PFSK-1 (cell line): ENCODE data around the gene SLC8A1.

ENCODE experiments used
- FOXP2 ChIP-seq: optimal IDR thresholded peaks from 2 replicates; pipeline ENCODE3; 2011; ENCODE audit warnings: borderline replicate concordance, control low read depth, inconsistent platforms; ENCODE audit not compliant: insufficient read depth; ENCODE audit errors: extremely low read length, extremely low read depth
- POLR2AphosphoS5 ChIP-seq: IDR thresholded peaks from 2 replicates; pipeline ENCODE4 v1.6.1; 2012; ENCODE audit warnings: low read depth, mild to moderate bottlenecking, control low read depth, low read length, moderate library complexity
- SIN3A ChIP-seq: IDR thresholded peaks from 2 replicates; pipeline ENCODE4 v1.6.1; 2012; ENCODE audit warnings: mild to moderate bottlenecking, low read length, moderate library complexity, borderline replicate concordance; ENCODE audit not compliant: insufficient read depth
- TAF1 ChIP-seq: IDR thresholded peaks from 2 replicates; pipeline ENCODE4 v1.6.1; 2012; ENCODE audit warnings: low read length, control low read depth, borderline replicate concordance; ENCODE audit not compliant: insufficient read depth
- TF ChIP-seq, protein P1 (sequence below), 2 experiments: IDR thresholded peaks; 2 replicates each; pipeline versions ENCODE4 v1.6.1 to v1.8.0; 2011 to 2012; ENCODE audit warnings: low read depth in 2 of 2, low read length in 2 of 2, control low read depth in 1 of 2, inconsistent platforms in 1 of 2, mild to moderate bottlenecking in 1 of 2, moderate library complexity in 1 of 2; ENCODE audit not compliant: insufficient read depth in 1 of 2

Gene SLC8A1

DNA sequence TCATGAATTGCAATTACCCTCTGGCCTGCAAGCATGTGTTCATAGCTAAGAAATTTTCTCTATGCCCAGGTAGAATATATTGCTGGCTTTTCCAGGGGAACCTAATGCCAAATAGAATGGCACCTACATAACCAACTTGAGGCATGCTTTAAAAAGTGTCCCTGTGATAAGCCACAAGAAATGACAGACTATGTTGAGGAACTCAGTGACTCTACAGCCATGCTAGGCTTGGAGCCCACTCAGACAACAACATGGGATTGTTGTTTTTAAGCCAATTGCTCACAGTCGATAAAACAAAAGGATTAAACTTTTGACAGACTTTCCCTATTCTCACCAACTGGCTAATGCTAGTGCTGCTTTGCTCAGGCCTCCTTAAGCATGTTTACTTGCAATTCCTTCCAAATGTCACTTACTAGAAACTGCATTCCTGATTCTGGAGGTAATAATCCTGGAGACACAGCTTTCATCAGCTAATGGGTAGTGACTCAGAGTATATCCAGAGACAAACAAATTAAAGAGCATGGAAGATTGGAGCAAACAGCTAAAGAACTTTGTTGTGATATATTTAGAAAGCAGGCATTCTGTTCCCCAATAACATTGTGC lies 249.0 kb downstream of the SLC8A1 start:
- TF ChIP-seq SIN3A (no peak), TAF1 (no peak), FOXP2 (no peak), POLR2AphosphoS5 (no peak)
- TF ChIP-seq, protein P1, sequence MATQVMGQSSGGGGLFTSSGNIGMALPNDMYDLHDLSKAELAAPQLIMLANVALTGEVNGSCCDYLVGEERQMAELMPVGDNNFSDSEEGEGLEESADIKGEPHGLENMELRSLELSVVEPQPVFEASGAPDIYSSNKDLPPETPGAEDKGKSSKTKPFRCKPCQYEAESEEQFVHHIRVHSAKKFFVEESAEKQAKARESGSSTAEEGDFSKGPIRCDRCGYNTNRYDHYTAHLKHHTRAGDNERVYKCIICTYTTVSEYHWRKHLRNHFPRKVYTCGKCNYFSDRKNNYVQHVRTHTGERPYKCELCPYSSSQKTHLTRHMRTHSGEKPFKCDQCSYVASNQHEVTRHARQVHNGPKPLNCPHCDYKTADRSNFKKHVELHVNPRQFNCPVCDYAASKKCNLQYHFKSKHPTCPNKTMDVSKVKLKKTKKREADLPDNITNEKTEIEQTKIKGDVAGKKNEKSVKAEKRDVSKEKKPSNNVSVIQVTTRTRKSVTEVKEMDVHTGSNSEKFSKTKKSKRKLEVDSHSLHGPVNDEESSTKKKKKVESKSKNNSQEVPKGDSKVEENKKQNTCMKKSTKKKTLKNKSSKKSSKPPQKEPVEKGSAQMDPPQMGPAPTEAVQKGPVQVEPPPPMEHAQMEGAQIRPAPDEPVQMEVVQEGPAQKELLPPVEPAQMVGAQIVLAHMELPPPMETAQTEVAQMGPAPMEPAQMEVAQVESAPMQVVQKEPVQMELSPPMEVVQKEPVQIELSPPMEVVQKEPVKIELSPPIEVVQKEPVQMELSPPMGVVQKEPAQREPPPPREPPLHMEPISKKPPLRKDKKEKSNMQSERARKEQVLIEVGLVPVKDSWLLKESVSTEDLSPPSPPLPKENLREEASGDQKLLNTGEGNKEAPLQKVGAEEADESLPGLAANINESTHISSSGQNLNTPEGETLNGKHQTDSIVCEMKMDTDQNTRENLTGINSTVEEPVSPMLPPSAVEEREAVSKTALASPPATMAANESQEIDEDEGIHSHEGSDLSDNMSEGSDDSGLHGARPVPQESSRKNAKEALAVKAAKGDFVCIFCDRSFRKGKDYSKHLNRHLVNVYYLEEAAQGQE (IDR thresholded peaks at IDR 0.05; ENCODE audit: insufficient read depth in 1 of 2, low read depth in 2 of 2, low read length in 2 of 2), result no peak

DNA sequence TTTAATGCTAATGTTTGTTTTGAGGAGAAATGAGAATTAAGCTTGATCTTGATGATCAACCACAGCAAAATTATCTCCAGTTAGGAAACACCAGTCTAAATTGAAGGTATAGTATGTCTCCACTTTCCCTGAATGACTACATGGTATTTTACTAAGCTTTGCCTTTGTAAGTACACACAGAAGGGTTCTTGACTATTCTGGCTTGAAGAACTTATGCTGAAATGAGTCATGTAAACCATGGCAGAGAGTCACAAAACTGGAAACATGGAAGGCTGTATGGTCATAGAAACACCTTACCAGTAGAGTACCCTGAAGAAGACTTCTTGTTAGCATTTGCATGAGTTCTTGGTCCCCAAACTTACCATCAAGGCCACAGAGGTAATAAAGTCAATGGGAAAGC lies 250.5 kb downstream of the SLC8A1 start:
- TF ChIP-seq SIN3A, result no peak
- no peak for TF ChIP-seq TAF1
- no peak for TF ChIP-seq POLR2AphosphoS5
- TF ChIP-seq, protein P1 (IDR thresholded peaks at IDR 0.05; ENCODE audit: insufficient read depth in 1 of 2, low read depth in 2 of 2, low read length in 2 of 2), result no peak
- no peak for TF ChIP-seq FOXP2

DNA sequence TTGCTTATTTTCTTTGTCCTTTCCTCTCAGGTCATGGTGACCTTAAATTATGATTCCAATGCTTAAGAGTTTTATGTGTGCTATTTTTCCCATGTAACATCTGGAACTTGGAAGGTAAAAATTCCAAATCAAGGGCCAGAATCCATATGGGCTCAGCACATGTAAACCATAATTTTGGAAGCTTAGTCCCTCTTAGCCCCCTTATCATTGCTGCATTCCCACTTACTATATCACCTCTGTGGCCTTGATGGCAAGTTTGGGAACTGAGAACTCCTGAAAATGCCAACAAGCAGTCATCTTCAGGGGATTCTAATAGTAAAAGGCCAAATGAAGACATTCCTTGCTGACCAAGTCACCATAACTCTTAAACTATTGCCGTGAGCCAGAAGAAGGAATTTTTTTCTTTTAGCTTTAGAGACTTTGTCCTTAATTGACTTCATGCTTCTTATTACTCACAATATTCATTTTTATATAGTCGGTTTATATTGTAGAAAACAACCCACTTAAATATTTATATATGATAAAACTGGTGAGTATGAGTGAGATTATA lies 251.4 kb downstream of the SLC8A1 start:
- TF ChIP-seq, protein P1 (IDR thresholded peaks at IDR 0.05; ENCODE audit: insufficient read depth in 1 of 2, low read depth in 2 of 2, low read length in 2 of 2), result no peak
- TF ChIP-seq POLR2AphosphoS5, result no peak
- no peak for TF ChIP-seq SIN3A
- no peak for TF ChIP-seq TAF1
- no peak for TF ChIP-seq FOXP2

DNA sequence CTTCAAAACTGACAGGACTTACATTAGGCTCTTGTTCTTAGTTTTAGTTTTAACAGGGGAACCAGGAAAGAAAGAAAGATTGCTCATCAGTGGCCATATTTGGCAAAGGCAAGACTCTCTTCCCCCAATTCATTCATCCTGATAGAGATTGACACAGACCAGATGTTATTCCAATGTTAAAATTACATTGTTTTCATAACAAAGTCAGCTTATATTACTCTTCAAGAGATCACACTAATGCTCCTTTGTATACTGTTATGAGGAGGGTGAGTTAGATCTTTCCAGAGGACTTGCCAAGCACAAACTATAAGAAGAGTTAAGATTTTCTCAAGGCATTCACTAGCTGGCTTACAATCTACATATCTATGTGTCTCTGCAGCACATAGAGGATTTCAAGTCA lies 252.1 kb downstream of the SLC8A1 start:
- no peak for TF ChIP-seq POLR2AphosphoS5
- TF ChIP-seq FOXP2, result no peak
- TF ChIP-seq, protein P1 (IDR thresholded peaks at IDR 0.05; ENCODE audit: insufficient read depth in 1 of 2, low read depth in 2 of 2, low read length in 2 of 2), result no peak
- no peak for TF ChIP-seq TAF1
- no peak for TF ChIP-seq SIN3A

DNA sequence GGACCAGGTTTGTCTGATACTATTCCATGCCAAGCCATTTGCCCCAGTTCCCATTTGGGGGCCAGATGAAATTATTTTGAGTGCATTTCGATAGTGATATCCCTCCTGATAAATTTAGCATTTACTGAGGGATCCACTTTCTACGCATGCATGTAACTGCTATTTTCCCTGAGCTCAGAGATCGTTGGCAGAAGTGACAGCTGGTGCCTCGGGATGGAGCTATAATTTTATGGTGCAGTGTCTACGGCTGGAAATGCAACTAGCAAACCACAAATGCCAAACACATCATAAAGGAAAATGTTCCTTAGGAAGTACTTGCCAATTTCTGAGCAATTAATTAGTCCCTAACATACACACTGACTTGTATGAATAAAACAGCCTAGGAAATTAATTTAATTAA lies 254.8 kb downstream of the SLC8A1 start:
- TF ChIP-seq, protein P1 (IDR thresholded peaks at IDR 0.05; ENCODE audit: insufficient read depth in 1 of 2, low read depth in 2 of 2, low read length in 2 of 2), result no peak
- TF ChIP-seq SIN3A (no peak), POLR2AphosphoS5 (no peak), TAF1 (no peak), FOXP2 (no peak)
